Renal cortex interstitium (tissue), 15 donors: ENCODE results near the gene STK11IP. TPM values are rescaled to one million over a fixed set of nuclear protein-coding genes. Genes with fewer than 3 reads are reported as not detected.

Experiments used
- DNase-seq, 11 donors: peaks; one replicate each; pipeline ENCODE4 v3.0.0-alpha.2; 2013; ENCODE audit warnings: low read depth in 9 of 11, low spot score in 4 of 11; ENCODE audit errors: extremely low read depth in 1 of 11
- long read RNA-seq, 16 experiments: transcript quantifications; one replicate each; lab custom pipeline, GENCODE V29; 2026
- polyA plus RNA-seq, 3 donors: library from polyadenylated mRNA; unstranded; fragments of 120-200 nt; gene quantifications; one replicate each; pipeline ENCODE4 v1.2.1, GENCODE V29; 2013; ENCODE audit not compliant: insufficient read length in 3 of 3

STK11IP gene, protein sequence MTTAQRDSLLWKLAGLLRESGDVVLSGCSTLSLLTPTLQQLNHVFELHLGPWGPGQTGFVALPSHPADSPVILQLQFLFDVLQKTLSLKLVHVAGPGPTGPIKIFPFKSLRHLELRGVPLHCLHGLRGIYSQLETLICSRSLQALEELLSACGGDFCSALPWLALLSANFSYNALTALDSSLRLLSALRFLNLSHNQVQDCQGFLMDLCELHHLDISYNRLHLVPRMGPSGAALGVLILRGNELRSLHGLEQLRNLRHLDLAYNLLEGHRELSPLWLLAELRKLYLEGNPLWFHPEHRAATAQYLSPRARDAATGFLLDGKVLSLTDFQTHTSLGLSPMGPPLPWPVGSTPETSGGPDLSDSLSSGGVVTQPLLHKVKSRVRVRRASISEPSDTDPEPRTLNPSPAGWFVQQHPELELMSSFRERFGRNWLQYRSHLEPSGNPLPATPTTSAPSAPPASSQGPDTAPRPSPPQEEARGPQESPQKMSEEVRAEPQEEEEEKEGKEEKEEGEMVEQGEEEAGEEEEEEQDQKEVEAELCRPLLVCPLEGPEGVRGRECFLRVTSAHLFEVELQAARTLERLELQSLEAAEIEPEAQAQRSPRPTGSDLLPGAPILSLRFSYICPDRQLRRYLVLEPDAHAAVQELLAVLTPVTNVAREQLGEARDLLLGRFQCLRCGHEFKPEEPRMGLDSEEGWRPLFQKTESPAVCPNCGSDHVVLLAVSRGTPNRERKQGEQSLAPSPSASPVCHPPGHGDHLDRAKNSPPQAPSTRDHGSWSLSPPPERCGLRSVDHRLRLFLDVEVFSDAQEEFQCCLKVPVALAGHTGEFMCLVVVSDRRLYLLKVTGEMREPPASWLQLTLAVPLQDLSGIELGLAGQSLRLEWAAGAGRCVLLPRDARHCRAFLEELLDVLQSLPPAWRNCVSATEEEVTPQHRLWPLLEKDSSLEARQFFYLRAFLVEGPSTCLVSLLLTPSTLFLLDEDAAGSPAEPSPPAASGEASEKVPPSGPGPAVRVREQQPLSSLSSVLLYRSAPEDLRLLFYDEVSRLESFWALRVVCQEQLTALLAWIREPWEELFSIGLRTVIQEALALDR
- 10 to 100 TPM; 24.0 to 33.9 (median 26.7) TPM for polyA plus RNA-seq
- long read RNA-seq, donor 1, partial matches to known transcripts, result 0 of 2 reads
- long read RNA-seq, donor 1, other reads (novel, unspliced or antisense), result 0 of 2 reads
- long read RNA-seq, donor 2, partial matches to known transcripts, result 0 of 1 reads
- long read RNA-seq, donor 2, other reads (novel, unspliced or antisense), result 0 of 1 reads
- long read RNA-seq, donor 3, partial matches to known transcripts, result 0 of 2 reads
- long read RNA-seq, donor 3, other reads (novel, unspliced or antisense), result 0 of 2 reads
- long read RNA-seq, donor 4, result 0 reads
- long read RNA-seq, donor 5, result 0 reads
- long read RNA-seq, donor 6, partial matches to known transcripts, result 0 of 1 reads
- long read RNA-seq, donor 6, other reads (novel, unspliced or antisense), result 0 of 1 reads
- long read RNA-seq, donor 7, partial matches to known transcripts, result 0 of 4 reads
- long read RNA-seq, donor 7, other reads (novel, unspliced or antisense), result 0 of 4 reads
- long read RNA-seq, donor 8, result 0 reads
- long read RNA-seq, donor 9, result 0 reads
- long read RNA-seq, donor 10, partial matches to known transcripts, result 0 of 4 reads
- long read RNA-seq, donor 10, other reads (novel, unspliced or antisense), result 0 of 4 reads
- long read RNA-seq, donor 11, partial matches to known transcripts, result 0 of 1 reads
- long read RNA-seq, donor 11, other reads (novel, unspliced or antisense), result 0 of 1 reads
- long read RNA-seq, donor 12, result 0 reads
- long read RNA-seq, donor 13, partial matches to known transcripts, result 0 of 3 reads
- long read RNA-seq, donor 13, other reads (novel, unspliced or antisense), result 0 of 3 reads
- long read RNA-seq, donor 14, partial matches to known transcripts, result 0 of 2 reads
- long read RNA-seq, donor 14, other reads (novel, unspliced or antisense), result 0 of 2 reads
- long read RNA-seq, donor 15, partial matches to known transcripts, result 0 of 1 reads
- long read RNA-seq, donor 15, other reads (novel, unspliced or antisense), result 0 of 1 reads
- long read RNA-seq, donor 16, partial matches to known transcripts, result 0 of 6 reads
- long read RNA-seq, donor 16, other reads (novel, unspliced or antisense), result 0 of 6 reads

DNA sequence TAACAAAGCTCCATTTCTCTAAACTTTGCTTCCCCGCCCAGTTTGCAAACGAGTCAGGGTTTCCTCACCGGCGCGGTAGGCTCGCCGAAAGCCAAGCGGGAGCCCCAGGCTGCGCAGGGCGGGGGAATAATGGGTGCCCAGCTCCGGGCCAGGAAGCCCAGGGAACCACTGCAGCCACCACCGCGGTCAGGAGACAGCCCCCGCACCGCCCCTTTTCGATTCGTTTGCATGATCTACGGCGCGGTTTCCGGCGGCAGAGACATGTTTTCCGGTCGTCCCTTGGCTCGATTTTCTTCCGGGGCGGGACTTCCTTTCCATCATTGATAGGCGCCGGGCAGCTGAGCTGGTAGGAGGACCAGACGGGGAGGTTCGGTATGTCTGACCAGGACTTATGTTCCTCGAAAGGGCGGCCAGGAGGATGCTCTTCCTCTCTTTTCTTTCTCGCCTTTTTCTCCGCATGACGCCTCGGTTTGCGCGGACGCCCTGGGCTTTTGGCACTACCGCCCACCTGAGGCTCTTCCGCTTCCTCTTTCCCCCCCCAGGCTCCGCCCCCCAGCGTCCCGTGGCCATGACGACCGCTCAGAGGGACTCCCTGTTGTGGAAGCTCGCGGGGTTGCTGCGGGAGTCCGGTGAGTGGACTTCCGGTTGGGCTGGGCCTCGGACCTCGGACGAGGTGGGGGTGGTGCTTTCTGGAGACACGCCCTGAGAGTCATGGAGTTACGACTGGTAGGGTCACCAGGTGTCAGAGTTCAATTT is at the start of gene STK11IP:
TSS of gene STK11IP (plus strand) at position 306 of the 756 bp plus-strand sequence. CDS start at position 569, 263 bp downstream.
- DNase-seq, result peak; percentile 92 to 98 (median 96)

DNA sequence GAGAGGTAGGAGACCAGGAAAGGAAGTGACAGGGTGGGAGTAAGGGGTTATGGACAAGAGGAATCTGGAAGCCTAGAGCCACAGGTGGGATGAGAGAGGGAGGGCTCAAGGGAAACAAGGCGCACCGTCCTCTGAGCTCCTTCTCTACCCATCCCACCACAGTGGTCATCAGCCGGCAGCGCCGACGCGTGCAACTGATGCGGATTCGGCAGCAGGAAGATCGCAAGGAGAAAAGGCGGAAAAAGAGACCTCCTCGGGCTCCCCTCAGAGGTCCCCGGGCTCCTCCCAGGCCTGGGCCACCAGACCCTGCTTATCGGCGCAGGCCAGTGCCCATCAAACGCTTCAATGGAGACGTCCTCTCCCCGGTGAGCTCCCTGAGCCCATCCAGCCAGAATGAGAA is 48.7 kb upstream of the STK11IP start:
- no peak for DNase-seq

DNA sequence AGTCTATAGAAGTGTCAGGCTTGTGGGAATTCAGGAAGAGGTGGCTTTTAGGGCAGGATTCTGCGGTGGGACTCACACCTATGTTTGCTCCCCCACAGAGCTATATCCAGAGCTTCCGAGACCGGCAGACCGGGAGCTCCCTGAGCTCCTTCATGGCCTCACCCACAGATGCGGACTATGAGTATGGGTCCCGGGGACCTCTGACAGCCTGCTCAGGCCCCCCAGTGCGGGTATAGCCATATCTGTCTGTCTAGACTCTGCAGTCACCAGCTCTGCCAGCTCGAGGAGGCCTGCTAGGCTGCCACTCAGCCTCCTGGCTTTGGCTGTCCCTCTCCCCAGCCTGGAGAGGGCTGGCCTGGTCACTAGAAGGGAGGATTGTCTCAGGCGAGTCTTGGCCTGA is 48.0 kb upstream of the STK11IP start:
- DNase-seq, result no peak

GRCh38 chr2:219551441-219552381 is 45.9 kb upstream of the STK11IP start:
- DNase-seq, result no peak

DNA sequence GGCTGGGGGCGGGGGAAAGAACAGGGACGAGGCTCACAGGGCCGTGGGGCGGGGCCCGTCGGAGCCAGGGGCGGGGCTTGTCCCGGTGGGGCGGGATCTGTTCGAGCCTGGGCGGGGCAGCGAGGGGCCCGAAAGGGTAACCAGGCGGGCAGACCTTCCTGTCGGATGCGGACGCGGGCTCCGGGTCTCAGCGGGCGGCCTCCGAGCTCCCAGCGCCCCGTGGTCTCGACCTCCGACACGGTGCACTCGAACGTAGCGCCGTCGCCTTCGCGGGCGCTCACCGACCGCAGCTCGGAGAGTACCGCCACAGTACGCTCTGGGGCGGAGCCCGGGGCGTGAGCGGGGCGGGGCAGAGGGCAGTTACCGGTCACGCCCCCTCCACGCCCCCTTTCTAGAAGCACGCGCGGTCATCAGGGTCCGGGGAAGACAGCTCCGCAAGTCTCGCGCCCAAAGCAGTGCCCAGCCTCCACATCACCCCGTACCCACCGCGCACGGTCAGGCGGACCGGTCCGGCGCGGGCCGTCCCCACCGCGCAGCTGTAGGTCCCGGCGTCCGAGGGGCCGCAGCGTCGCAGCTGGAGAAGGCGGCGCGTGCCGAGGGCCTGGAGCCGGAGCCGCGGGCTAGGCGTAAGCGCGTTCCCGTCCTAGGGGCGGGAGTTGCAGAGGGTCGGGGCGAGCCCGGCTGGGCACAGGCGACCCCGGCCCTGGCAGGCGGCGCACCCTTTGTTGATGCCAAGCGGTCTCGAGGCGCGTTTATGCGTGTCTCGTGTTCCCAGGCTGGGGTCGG is 45.1 kb upstream of the STK11IP start:
- DNase-seq, result peak in 5 of 11 donors; percentile 77 to 82 (median 80)

DNA sequence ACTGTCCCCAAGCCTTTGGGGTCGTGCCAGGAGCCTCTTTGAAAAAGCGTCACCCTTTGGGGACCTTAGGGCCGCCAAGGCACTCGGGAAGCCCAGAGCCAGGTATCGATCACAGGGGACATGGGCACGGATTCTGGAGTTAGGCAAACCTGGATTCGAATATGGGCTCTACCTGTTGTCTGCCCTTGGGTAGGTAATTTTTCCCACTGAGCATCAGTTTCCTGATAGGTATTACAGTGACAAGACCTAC is 44.6 kb upstream of the STK11IP start:
- DNase-seq, result no peak

GRCh38 chr2:219553463-219553963 is 44.1 kb upstream of the STK11IP start:
- no peak for DNase-seq

- DNase-seq, result no peak
Observed at GRCh38 chr2:219554350-219554749, 43.3 kb upstream of the STK11IP start.

- no peak for DNase-seq
Observed at GRCh38 chr2:219555956-219556355, 41.7 kb upstream of the STK11IP start.

- DNase-seq, result no peak
Observed at GRCh38 chr2:219556413-219556812, 41.2 kb upstream of the STK11IP start.

DNA sequence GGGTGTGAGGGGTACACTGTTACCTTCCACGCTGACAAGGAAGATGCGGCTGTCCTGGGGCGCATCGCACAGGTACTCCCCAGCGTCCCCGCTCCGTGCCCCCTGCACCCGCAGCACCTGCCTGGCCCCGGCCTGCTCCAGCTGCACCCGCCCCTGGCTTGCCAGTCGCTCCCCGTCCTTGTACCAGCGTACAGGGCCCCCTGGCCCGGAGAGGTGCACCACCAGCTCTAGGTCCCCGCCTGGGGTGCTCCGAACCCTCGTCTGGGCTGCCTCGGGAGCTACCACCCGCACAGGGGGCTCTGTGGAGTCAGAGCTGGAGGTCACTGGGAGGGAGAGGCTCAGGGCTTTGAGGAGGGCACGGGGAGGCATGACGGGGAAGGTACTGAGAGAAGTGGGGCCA is 40.3 kb upstream of the STK11IP start:
- no peak for DNase-seq

GRCh38 chr2:219557791-219558785 is 39.6 kb upstream of the STK11IP start:
- no peak for DNase-seq

GRCh38 chr2:219559156-219559915 is 38.3 kb upstream of the STK11IP start:
- no peak for DNase-seq
